ENCODE data around the gene SSR4. TPM values are rescaled to one million over a fixed set of nuclear protein-coding genes. Genes with fewer than 3 reads are reported as not detected.

The SSR4 gene
- total and polyA plus RNA-seq, 2 donors (not counting 1 experiment from before 2014, with no cell fraction given), result 141 to 144 TPM

- no peak overlapping the region for H2AFZ ChIP-seq (ENCODE audit: low read length)
- no peak overlapping the region for H3K4me2 ChIP-seq (ENCODE audit: extremely low read depth, insufficient read depth, low read length)
- DNase-seq (ENCODE audit: low read depth in 2 of 2), result no peak
- no peaks in the 10 kb centered on the region for H4K20me1 ChIP-seq (ENCODE audit: control insufficient read depth, extremely low read depth, insufficient read depth, low read length)
- no peaks in the 10 kb centered on the region for H3K79me2 ChIP-seq (ENCODE audit: control insufficient read depth, insufficient read depth, low read length)
- H3K36me3 ChIP-seq (ENCODE audit: control insufficient read depth, insufficient read depth, low read length), result no peaks in the 10 kb centered on the region
- no peak for TF ChIP-seq CTCF (conservative IDR thresholded peaks at IDR 0.05 in 1 of 2, IDR thresholded peaks at IDR 0.05 in 1 of 2; ENCODE audit: low read depth in 1 of 2, low read length in 2 of 2)
- TF ChIP-seq EZH2 (IDR thresholded peaks at IDR 0.05; ENCODE audit: low read length, missing control alignments), result no peak
- H3K4me3 ChIP-seq (replicated peaks in 1 of 4; ENCODE audit: control extremely low read depth in 1 of 4, insufficient read depth in 1 of 4, low read depth in 3 of 4, low read length in 4 of 4), result no peak overlapping the region
- H3K27ac ChIP-seq (ENCODE audit: insufficient read depth, low read length), result no peak overlapping the region
- H3K9ac ChIP-seq (ENCODE audit: insufficient read depth, low read length), result no peak overlapping the region
- H3K27me3 ChIP-seq (ENCODE audit: control insufficient read depth, insufficient read depth, low read length), result no peaks in the 10 kb centered on the region
- no peaks in the 10 kb centered on the region for H3K9me3 ChIP-seq (ENCODE audit: control insufficient read depth, insufficient read depth, low read depth, low read length)
- H3K4me1 ChIP-seq (ENCODE audit: control insufficient read depth, extremely low read depth, insufficient read depth, low read length), result peaks cover 3% of the 10 kb centered on the region
Measured at GRCh38 chrX:153766871-153767673, 27.4 kb upstream of the SSR4 start.

- Histone ChIP-seq H3K9me3 (ENCODE audit: control insufficient read depth, insufficient read depth, low read depth, low read length) (no peaks in the 10 kb centered on the region), H3K36me3 (ENCODE audit: control insufficient read depth, insufficient read depth, low read length) (no peaks in the 10 kb centered on the region), H4K20me1 (ENCODE audit: control insufficient read depth, extremely low read depth, insufficient read depth, low read length) (no peaks in the 10 kb centered on the region), H3K9ac (ENCODE audit: insufficient read depth, low read length) (no peak overlapping the region), H3K4me3 (replicated peaks in 1 of 4; ENCODE audit: control extremely low read depth in 1 of 4, insufficient read depth in 1 of 4, low read depth in 3 of 4, low read length in 4 of 4) (no peak overlapping the region), H3K27ac (ENCODE audit: insufficient read depth, low read length) (no peak overlapping the region), H2AFZ (ENCODE audit: low read length) (no peak overlapping the region), H3K4me1 (ENCODE audit: control insufficient read depth, extremely low read depth, insufficient read depth, low read length) (peaks cover 3% of the 10 kb centered on the region), H3K27me3 (ENCODE audit: control insufficient read depth, insufficient read depth, low read length) (no peaks in the 10 kb centered on the region), H3K4me2 (ENCODE audit: extremely low read depth, insufficient read depth, low read length) (no peak overlapping the region), H3K79me2 (ENCODE audit: control insufficient read depth, insufficient read depth, low read length) (no peaks in the 10 kb centered on the region)
- no peak for TF ChIP-seq CTCF (conservative IDR thresholded peaks at IDR 0.05 in 1 of 2, IDR thresholded peaks at IDR 0.05 in 1 of 2; ENCODE audit: low read depth in 1 of 2, low read length in 2 of 2)
- TF ChIP-seq EZH2 (IDR thresholded peaks at IDR 0.05; ENCODE audit: low read length, missing control alignments), result no peak
- DNase-seq (ENCODE audit: low read depth in 2 of 2), result no peak
Measured at GRCh38 chrX:153767674-153768055, 26.8 kb upstream of the SSR4 start.

DNA sequence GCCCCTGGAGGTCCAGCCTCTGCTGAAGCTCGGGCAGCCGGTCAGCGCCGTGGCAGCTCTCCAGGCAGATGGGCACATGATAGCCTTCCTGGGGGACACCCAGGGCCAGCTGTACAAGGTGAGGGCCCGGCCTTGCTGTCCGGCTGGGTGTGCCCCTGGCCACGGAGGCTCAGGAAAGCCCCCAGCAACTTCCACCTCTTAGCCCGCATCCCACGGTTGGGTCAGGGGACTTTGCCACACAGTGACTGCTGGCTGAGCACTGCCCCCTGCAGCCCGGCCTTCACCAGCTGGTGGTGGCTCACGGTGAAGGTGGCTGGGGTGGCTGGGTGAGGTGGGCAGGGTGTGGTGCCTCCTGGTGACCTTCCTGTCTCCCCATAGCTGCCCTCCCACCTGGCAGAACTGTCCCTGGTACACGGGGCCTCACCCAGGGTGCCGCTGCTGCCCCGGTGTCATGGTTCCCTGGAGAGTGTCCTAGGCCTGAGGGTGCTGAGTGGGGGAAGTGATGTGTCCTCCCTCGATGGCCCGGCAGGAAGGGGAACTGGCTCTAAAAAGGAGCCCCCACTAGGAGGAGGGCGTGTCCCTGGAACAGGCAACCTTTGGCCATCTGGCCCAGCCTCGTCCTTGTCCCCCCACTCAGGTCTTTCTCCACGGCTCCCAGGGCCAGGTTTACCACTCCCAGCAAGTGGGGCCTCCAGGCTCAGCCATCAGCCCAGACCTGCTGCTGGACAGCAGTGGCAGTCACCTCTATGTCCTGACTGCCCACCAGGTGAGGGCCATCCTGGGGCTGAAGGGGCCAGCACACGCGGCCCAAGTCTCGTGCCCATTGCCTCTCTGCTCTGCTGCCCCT is 25.9 kb upstream of the SSR4 start:
- no peak overlapping the region for H3K4me2 ChIP-seq (ENCODE audit: extremely low read depth, insufficient read depth, low read length)
- no peak overlapping the region for H3K4me3 ChIP-seq (replicated peaks in 1 of 4; ENCODE audit: control extremely low read depth in 1 of 4, insufficient read depth in 1 of 4, low read depth in 3 of 4, low read length in 4 of 4)
- no peak overlapping the region for H3K27ac ChIP-seq (ENCODE audit: insufficient read depth, low read length)
- no peaks in the 10 kb centered on the region for H3K27me3 ChIP-seq (ENCODE audit: control insufficient read depth, insufficient read depth, low read length)
- no peak for DNase-seq (ENCODE audit: low read depth in 2 of 2)
- H2AFZ ChIP-seq (ENCODE audit: low read length), result no peak overlapping the region
- no peaks in the 10 kb centered on the region for H3K79me2 ChIP-seq (ENCODE audit: control insufficient read depth, insufficient read depth, low read length)
- H3K9me3 ChIP-seq (ENCODE audit: control insufficient read depth, insufficient read depth, low read depth, low read length), result no peaks in the 10 kb centered on the region
- no peak for TF ChIP-seq CTCF (conservative IDR thresholded peaks at IDR 0.05 in 1 of 2, IDR thresholded peaks at IDR 0.05 in 1 of 2; ENCODE audit: low read depth in 1 of 2, low read length in 2 of 2)
- H3K9ac ChIP-seq (ENCODE audit: insufficient read depth, low read length), result no peak overlapping the region
- peaks cover 3% of the 10 kb centered on the region for H3K4me1 ChIP-seq (ENCODE audit: control insufficient read depth, extremely low read depth, insufficient read depth, low read length)
- H3K36me3 ChIP-seq (ENCODE audit: control insufficient read depth, insufficient read depth, low read length), result no peaks in the 10 kb centered on the region
- no peaks in the 10 kb centered on the region for H4K20me1 ChIP-seq (ENCODE audit: control insufficient read depth, extremely low read depth, insufficient read depth, low read length)

All from fibroblast of lung (primary cell).